Stimulated activated CD4-positive, alpha-beta T cell treated with anti-CD3 and anti-CD28 coated beads, Interleukin-2, amount 100 ng/mL, for 24 hours (primary cell): ENCODE data around the gene ANKRD13D.

Source experiments
- DNase-seq, 2 donors: peaks; one replicate each; pipeline ENCODE4 v3.0.0-alpha.2; 2020

The ANKRD13D gene

GRCh38 chr11:67262731-67263675 lies 26.1 kb upstream of the ANKRD13D start:
- peak; percentile 81 for DNase-seq

GRCh38 chr11:67264260-67264659 lies 24.8 kb upstream of the ANKRD13D start:
- DNase-seq, result no peak

GRCh38 chr11:67264877-67265632 lies 24.0 kb upstream of the ANKRD13D start:
- DNase-seq, result no peak

DNA sequence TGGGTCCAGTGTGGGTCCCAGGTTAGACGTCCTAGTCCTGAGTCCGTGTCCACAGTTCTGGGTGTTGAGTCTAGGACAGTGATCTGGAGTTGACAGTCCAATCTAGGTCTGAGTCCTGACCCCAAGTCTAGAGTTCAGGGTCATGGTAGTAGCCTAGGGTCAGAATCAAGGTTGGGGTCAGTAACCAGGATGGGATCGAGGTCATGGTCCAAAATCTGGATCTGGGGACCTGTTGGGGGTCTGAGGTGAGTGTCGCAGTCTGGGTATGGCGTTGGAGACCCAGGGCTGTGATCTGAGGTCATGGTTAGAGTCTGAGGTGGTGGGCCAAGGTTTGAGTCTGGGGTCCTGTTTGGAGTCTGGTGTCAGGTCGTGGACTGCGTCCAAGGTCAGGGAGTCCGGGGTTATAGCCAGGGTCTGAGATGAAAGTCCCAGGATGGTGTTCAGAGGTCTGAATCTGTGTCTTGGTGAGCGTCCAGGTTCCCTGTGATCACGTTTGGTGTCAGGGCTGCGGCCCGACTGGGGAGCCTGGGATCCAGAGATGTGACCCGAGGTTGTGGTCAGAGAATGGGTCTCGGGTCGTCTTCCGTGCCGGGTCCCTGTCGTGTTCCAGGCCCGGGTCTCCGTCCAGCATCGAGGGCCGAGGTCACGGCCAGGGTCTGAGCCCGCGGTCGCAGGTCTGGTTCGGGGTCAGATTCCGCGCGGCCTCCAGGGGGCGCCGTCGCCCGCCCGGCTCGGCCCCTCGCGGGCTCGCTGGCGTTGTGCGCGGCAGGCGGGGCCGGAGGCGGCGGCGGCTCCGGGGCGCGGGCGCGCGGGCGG lies 23.3 kb upstream of the ANKRD13D start:
- peak; percentile 84 for DNase-seq

- DNase-seq, result peak in 1 of 2 donors; percentile 58
These were observed 22.5 kb upstream of the ANKRD13D start, which contains the start of gene GRK2 for GRCh38 chr11:67266449-67267187. Gene GRK2, plus strand, starts transcription at chr11:67266473. Its CDS starts 227 bp downstream, at chr11:67266700.

- DNase-seq, result no peak
These were observed 21.7 kb upstream of the ANKRD13D start for GRCh38 chr11:67267188-67268080.

DNA sequence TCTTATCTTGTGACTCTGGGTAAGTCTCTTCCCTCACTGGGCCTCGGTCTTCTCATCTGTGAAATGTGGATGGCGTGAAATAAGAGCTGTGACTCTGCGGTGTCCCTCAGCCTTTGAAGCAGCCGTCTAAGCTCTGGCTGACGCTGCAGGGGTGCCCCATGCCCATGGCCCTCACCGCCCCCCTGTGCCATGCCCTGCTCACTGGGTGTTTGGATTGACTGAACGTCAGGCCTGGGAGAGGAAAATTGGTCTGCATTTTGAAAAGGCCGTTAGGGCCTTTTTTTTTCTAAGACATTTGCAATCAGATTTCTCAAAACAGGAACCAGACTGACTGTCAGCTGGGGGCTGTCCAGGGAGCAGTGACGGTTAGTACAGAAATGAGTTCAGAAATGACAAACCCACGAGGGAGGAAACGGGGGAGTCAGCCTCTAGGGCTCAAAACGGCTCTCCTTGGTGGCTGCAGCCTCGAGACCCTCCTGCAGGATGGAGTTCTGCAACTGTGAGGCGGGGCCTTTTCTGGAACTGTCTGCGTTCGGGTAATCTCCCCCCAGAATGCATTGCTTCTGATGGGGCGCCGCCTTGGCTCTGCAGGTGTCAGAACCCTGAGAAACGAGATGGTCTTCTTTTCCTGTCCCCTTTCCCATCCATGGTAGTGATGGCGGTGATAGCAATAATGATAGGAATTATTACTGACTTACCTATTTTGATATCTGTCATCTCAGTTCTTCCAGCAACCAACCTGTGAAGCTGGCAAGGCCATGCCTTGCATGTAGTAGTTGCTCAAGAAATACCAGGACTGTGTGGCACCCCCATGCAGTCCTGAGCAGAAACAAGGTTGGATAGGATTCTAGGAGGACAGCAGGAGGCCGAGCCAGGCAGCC lies 20.8 kb upstream of the ANKRD13D start:
- DNase-seq, result peak; percentile 72 to 73

- DNase-seq, result no peak
These were observed 20.2 kb upstream of the ANKRD13D start for GRCh38 chr11:67268962-67269268.

DNA sequence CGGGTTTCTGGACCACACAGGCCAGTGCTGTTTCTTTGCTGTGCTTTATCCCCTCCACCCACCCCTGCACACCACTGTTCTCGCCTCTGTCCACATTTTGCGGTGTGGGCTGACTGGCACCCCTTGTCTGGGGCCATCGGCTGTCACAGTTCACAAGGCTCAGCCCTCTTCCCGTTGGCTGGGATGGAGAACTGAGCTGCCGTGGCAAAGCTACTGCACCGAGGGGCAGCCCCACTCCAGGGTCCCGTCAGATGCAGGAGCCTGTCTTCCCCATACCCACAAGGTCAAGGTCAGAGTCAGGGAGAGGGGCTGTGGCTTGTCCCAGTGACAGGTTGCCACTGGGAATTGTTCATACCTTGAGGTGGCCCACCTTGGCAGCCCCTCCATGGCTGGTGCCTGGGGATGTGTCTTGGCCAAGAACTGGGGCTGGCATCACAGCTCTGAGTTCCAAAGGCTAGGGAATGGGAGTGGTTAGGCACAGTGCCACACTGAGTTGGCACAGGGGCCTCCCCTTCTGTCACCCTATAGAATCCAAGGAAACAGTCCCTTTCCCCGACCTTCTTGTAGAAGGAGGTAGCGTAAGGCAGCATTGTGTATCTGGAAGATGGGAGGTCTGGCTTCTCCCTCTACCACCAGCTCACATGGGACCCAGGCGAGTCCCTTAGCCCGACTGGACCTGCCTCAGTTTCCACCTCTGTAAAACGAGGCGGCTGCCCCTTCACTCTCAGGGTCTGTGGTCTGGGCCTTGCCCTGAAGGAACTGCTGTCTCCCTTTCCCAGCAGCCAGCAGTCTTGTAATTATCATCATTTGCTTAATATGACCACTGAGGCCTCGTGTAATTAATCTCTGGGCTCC lies 19.5 kb upstream of the ANKRD13D start:
- no peak for DNase-seq

DNA sequence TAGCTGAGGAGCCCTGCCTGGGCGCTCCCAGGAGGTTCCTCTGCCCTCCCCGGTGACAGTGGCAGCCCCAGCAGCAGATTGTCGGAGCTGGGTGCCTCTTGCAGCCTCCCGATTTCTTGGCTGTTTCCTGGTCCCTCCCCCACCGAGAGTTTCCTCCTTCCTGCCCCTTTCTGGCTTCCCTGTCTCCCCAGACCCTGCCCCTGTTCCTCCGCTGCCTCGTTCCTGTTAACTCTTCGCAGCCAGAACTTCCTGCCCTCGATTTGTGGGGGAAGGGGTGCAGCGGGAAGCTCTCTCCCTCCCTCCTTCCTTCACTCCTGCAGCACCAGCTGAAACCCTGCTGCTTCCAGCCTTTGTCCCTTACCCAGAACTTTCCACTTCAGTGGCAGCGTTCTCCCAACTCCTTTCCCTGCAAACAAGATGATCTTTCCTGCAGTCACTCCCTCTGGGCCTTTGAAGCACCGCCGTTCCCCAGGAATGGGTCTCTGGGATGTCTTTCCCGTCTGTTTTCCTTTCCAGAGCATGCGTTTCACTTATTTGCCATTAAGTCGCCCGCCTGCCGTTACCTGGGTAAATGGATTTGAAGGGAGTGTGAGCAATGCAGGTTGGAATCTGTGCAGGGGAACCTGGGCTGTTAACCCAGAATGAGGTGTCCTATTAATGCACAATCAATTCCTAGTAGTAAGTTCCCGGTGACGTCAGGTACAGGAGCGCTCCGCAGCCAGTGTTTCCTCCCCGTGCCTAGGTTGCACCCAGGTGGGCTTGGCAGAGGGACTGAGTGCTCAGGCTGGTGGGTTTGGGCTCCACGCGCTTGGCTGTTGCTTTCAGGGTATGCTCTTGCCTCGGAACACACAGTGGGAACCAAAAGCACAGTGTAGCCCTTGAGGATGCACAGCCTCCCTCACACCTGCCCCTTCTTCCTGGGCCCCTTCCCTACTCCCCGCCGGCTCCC lies 18.6 kb upstream of the ANKRD13D start:
- no peak for DNase-seq

DNA sequence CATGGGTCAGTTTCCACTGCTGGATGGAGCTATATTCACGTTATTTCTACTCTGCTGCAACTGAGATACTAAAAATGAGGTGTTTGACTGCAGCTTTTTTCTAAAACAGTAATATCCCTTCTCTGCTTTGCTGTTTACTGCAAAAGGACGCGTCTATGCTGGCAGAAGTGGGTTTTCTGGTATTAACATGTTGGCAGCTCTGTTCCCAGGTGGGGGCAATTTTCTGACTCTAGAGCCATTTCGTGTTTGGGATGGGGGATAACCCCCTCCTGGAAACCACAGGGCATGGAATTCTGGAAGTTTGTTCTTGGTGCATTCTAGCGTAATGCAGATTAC lies 17.9 kb upstream of the ANKRD13D start:
- no peak for DNase-seq

DNA sequence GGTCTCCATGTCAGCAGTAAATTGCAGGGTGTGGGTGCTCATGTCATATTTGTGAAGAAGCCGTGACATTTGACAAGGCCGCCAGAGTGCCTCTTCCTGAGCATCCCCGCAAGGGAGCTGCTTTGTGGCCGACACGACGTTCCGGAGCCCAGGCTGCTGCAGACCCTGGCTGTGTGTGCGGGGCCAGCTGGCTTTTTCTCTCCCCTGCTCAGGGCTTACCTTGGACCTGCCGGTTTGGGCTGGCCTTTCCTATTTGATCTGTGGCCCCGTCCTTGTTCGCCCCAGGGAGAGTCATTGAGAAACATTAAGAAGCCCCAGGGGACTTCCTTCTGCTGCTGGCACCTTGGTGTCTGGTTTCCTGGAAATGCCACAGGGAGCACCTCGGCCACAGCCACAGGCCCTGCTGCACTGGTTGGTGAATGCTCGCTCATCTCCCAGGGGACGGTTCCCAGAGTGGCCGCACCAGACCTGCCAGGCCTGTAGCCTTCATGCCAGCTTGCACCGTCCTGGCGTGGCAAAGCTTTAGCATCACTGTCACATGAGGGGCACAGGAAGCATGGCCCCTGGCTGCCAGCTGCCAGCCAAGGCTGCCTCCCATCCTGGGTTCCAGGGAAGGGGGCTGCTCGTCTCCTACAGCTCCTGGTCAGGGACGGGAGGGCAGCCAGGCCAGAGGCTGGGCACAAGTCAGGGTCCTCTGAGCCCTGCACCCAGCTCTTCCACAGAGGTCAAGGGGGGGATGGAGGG lies 17.4 kb upstream of the ANKRD13D start:
- DNase-seq, result peak in 1 of 2 donors; percentile 67

GRCh38 chr11:67272327-67273259 lies 16.5 kb upstream of the ANKRD13D start:
- DNase-seq, result peak in 1 of 2 donors; percentile 60

GRCh38 chr11:67273260-67273990 lies 15.7 kb upstream of the ANKRD13D start:
- no peak for DNase-seq
